UCSD-AML1 (cell line): ENCODE data around the gene METTL16.

ENCODE experiments used
- DNase-seq: peaks from one replicate; lab custom pipeline; 2025; ENCODE audit not compliant: unreplicated experiment; lab: John Stamatoyannopoulos, UW

METTL16 gene

GRCh38 chr17:2418572-2418971 is 93.1 kb downstream of the METTL16 start:
- no peak for DNase-seq

- peak; percentile 85 for DNase-seq
Measured at GRCh38 chr17:2416010-2416734, 95.5 kb downstream of the METTL16 start.

- no peak for DNase-seq
Measured at GRCh38 chr17:2415081-2415480, 96.6 kb downstream of the METTL16 start.

- no peak for DNase-seq
Measured at GRCh38 chr17:2414446-2415064, 97.1 kb downstream of the METTL16 start.

- DNase-seq: no peak
Measured at GRCh38 chr17:2412561-2413021, 99.1 kb downstream of the METTL16 start.

- no peak for DNase-seq
Measured at GRCh38 chr17:2410951-2411350, 100.7 kb downstream of the METTL16 start.

- DNase-seq: no peak
Measured at GRCh38 chr17:2406903-2407790, 104.5 kb downstream of the METTL16 start.

- no peak for DNase-seq
Measured at GRCh38 chr17:2406271-2406902, 105.3 kb downstream of the METTL16 start.

- no peak for DNase-seq
Measured at GRCh38 chr17:2405247-2405926, 106.3 kb downstream of the METTL16 start.

- DNase-seq: no peak
Measured at GRCh38 chr17:2403044-2403443, 108.6 kb downstream of the METTL16 start.

- no peak for DNase-seq
Measured at GRCh38 chr17:2402544-2402943, 109.1 kb downstream of the METTL16 start.

- peak; percentile 100 for DNase-seq
Measured at GRCh38 chr17:2401426-2402221, 110.1 kb downstream of the METTL16 start.

- DNase-seq: peak; percentile 98
Measured at GRCh38 chr17:2400877-2401425, 110.7 kb downstream of the METTL16 start, which contains the start of gene MNT. Gene MNT, minus strand, starts transcription at chr17:2401060. Its CDS starts 348 bp downstream, at chr17:2400712.

GRCh38 chr17:2400474-2400866 is 111.2 kb downstream of the METTL16 start:
- peak; percentile 46 for DNase-seq

GRCh38 chr17:2399572-2400473 is 111.9 kb downstream of the METTL16 start:
- DNase-seq: peak; percentile 97

GRCh38 chr17:2398655-2399571 is 112.8 kb downstream of the METTL16 start:
- peak; percentile 54 for DNase-seq

GRCh38 chr17:2398182-2398581 is 113.5 kb downstream of the METTL16 start:
- no peak for DNase-seq
